ENCODE data around the gene ZACN. TPM values are rescaled to one million over a fixed set of nuclear protein-coding genes. Genes with fewer than 3 reads are reported as not detected.

ZACN gene
- polyA plus RNA-seq, 1 of the 3 experiments (the other 2 are of a cell fraction), result not detected

DNA sequence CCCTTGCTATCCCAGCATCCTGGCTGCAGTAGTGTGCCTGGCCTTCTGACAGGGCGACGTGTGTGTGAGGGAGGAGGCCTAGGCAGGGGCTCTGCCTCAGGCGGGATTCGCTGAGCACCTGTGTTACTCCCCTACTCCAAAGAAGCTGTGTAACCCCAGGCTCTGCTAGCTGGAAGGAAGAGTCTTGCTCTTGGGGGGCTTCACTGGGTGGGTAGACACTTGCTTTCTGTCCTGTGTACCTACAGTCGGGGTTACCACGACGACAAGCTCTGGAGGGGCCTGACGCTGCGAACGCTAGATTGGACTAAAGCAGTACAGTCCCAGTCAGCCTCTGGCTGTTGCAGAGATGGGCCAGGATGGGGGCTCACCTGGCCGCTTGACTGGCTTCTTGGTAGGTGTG is 15.1 kb downstream of the ZACN start:
- Histone ChIP-seq H3K9me3 (no peaks in the 10 kb centered on the region), H4K20me1 (ENCODE audit: insufficient read depth) (no peaks in the 10 kb centered on the region), H3K36me3 (replicated peaks in 1 of 2; ENCODE audit: control insufficient read depth in 1 of 2, insufficient read depth in 2 of 2, low read length in 1 of 2) (peaks cover 62 to 64% of the 10 kb centered on the region in 2 experiments), H2AFZ (ENCODE audit: low read depth) (no peak overlapping the region), H3F3A (replicated peaks; ENCODE audit: insufficient read depth) (no peaks in the 10 kb centered on the region), H3K27me3 (ENCODE audit: insufficient read depth) (no peaks in the 10 kb centered on the region), H3K9ac (no peak overlapping the region), H3K27ac (ENCODE audit: low read depth in 2 of 2, low read length in 1 of 2) (no peak overlapping the region), H3K9me2 (no peaks in the 10 kb centered on the region), H3K79me2 (ENCODE audit: insufficient read depth) (no peaks in the 10 kb centered on the region; the same call in 1 of the 2 replicates), H3K4me2 (no peak overlapping the region), H3K4me1 (ENCODE audit: control insufficient read depth in 1 of 2, insufficient read depth in 2 of 2, low read depth in 1 of 2, low read length in 1 of 2) (no peaks in the 10 kb centered on the region), H3K4me3 (ENCODE audit: low read depth in 2 of 2, low read length in 1 of 2) (no peak overlapping the region)
- CTCF ChIA-PET, result interaction anchor here (1.0 to 4.6 kb wide), 7 partner anchors 8 to 186 kb away, joined by 3 to 16 read pairs (median 6); partner anchors contain the start of gene CDK3
- WGBS (ENCODE audit: low lambda C conversion rate), result 89% methylated on average over 11 of the region's 11 CpGs
- no peak for TF ChIP-seq EZH2phosphoT487 (IDR thresholded peaks at IDR 0.05; ENCODE audit: borderline replicate concordance, low read depth)
- TF ChIP-seq JUND (IDR thresholded peaks at IDR 0.05), result no peak
- TF ChIP-seq GATA2 (CRISPR knock-in tag; IDR thresholded peaks at IDR 0.05), result no peak
- TF ChIP-seq RAD21 (IDR thresholded peaks at IDR 0.05; ENCODE audit: low read length), result no peak
- TF ChIP-seq SMC3 (IDR thresholded peaks at IDR 0.05; ENCODE audit: low read depth, low read length), result no peak
- TF ChIP-seq, protein P1, sequence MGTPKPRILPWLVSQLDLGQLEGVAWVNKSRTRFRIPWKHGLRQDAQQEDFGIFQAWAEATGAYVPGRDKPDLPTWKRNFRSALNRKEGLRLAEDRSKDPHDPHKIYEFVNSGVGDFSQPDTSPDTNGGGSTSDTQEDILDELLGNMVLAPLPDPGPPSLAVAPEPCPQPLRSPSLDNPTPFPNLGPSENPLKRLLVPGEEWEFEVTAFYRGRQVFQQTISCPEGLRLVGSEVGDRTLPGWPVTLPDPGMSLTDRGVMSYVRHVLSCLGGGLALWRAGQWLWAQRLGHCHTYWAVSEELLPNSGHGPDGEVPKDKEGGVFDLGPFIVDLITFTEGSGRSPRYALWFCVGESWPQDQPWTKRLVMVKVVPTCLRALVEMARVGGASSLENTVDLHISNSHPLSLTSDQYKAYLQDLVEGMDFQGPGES (IDR thresholded peaks at IDR 0.05; ENCODE audit: low read depth, low read length), result no peak
- no peak for TF ChIP-seq ZBTB33 (IDR thresholded peaks at IDR 0.05; ENCODE audit: borderline replicate concordance, low read depth)
- TF ChIP-seq TEAD4 (IDR thresholded peaks at IDR 0.05; ENCODE audit: borderline replicate concordance, insufficient read depth), result no peak
- no peak for TF ChIP-seq CTCF (IDR thresholded peaks at IDR 0.05)
- TF ChIP-seq NRF1 (IDR thresholded peaks at IDR 0.05; ENCODE audit: low read depth, low read length), result no peak
- TF ChIP-seq GABPA (IDR thresholded peaks at IDR 0.05; ENCODE audit: low read depth), result no peak
- no peak for TF ChIP-seq POLR2AphosphoS5 (IDR thresholded peaks at IDR 0.05; ENCODE audit: low read depth, low read length)
- no peak for TF ChIP-seq FOSL2 (IDR thresholded peaks at IDR 0.05; ENCODE audit: borderline replicate concordance, low read depth)
- no peak for TF ChIP-seq MEF2A (IDR thresholded peaks at IDR 0.05; ENCODE audit: borderline replicate concordance, low read depth)
- TF ChIP-seq SIN3A (IDR thresholded peaks at IDR 0.05; ENCODE audit: borderline replicate concordance, low read depth, low read length), result no peak
- TF ChIP-seq CHD2 (IDR thresholded peaks at IDR 0.05; ENCODE audit: low read length, partially characterized antibody), result no peak
- TF ChIP-seq MAX (IDR thresholded peaks at IDR 0.05; ENCODE audit: low read depth), result no peak
- TF ChIP-seq, protein P2, sequence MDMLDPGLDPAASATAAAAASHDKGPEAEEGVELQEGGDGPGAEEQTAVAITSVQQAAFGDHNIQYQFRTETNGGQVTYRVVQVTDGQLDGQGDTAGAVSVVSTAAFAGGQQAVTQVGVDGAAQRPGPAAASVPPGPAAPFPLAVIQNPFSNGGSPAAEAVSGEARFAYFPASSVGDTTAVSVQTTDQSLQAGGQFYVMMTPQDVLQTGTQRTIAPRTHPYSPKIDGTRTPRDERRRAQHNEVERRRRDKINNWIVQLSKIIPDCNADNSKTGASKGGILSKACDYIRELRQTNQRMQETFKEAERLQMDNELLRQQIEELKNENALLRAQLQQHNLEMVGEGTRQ (IDR thresholded peaks at IDR 0.05; ENCODE audit: borderline replicate concordance, low read depth, low read length), result no peak
- no peak for TF ChIP-seq TCF12 (IDR thresholded peaks at IDR 0.05)
- no peak for TF ChIP-seq TAF1 (IDR thresholded peaks at IDR 0.05; ENCODE audit: borderline replicate concordance, low read depth, low read length)
- DNase-seq, result no peak
- POLR2A ChIA-PET, result interaction anchor here (0.6 to 3.9 kb wide), 5 partner anchors 10 to 37 kb away, joined by 3 to 20 read pairs (median 3); partner anchors contain the start of genes EXOC7 and ZACN
